Astrocyte of the spinal cord (primary cell): ENCODE measurements around the gene KANTR.
"Not testable (repeated sequence)": the region's sequence is repeated elsewhere in the genome, so short reads cannot be mapped to it uniquely, and the experiment has no call there.

Experiments used
- DNase-seq: peaks from one replicate; pipeline ENCODE4 v3.0.0; 2011; ENCODE audit warnings: low read depth, low spot score
- H3K4me3 ChIP-seq: 2 replicates; pipeline ENCODE4 v1.5.1; 2011; ENCODE audit warnings: low read depth, mild to moderate bottlenecking, low read length, moderate library complexity
- CTCF ChIP-seq: IDR thresholded peaks from 2 replicates; pipeline ENCODE4 v1.5.1; 2012; ENCODE audit warnings: low read depth, mild to moderate bottlenecking, low read length, inconsistent platforms
- in situ Hi-C: cut with HindIII; loops from 2 replicates; pipeline ENCODE4 v1.10.0; 2017; ENCODE audit warnings: low sequenced_read_pairs

Gene KANTR

GRCh38 chrX:53163436-53163835 lies 69.5 kb downstream of the KANTR start:
- no peak overlapping the region for H3K4me3 ChIP-seq
- in situ Hi-C loops: no loop called here
- TF ChIP-seq CTCF: no peak
- no peak for DNase-seq

- DNase-seq, H3K4me3 ChIP-seq, in situ Hi-C loops: not testable (repeated sequence)
These were observed 70.6 kb downstream of the KANTR start for GRCh38 chrX:53164566-53164965.

- H3K4me3 ChIP-seq: no peak overlapping the region
- no peak for TF ChIP-seq CTCF
- in situ Hi-C loops: no loop called here
- no peak for DNase-seq
These were observed 72.2 kb downstream of the KANTR start for GRCh38 chrX:53166103-53166502.

DNA sequence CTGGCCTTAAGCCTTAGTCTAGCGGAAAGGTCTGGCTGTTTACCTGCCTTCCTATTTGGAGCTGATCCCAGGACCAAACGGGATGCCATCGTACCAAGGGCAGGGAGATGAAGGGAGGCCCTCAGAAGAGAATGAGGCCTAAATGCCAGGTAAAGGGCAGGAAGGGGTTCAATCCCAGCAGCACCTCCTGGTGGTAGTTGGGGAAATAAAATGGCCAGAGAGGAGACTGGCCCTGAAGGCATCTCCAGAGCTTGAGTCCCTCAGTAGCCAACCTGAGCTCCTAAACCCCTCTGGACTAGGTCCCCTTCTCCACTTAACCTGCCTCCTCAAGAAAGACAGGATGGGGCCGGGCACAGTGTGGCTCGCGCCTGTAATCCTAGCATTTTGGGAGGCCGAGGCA lies 77.4 kb downstream of the KANTR start:
- no peak for TF ChIP-seq CTCF
- no peak for DNase-seq
- no peak overlapping the region for H3K4me3 ChIP-seq
- in situ Hi-C loops: no loop called here
